SK-N-SH treated with all-trans-retinoic acid at 6 μM for 48 hours (cell line): ENCODE results near the gene GSC2.

Experiments used
- ATAC-seq: fragments of 200-7000 bp; cut with Tn5 transposase; 3 replicates; pipeline ENCODE4 v1.9.1; 2020; ENCODE audit warnings: mild to moderate bottlenecking, moderate library complexity
- ARNTL ChIP-seq: fragments of 450-650 bp; formaldehyde crosslinking; IDR thresholded peaks from 2 replicates; pipeline ENCODE4 v1.5.0; 2020; ENCODE audit warnings: low read depth, mild to moderate bottlenecking, moderate library complexity, borderline replicate concordance
- BACH2 ChIP-seq: fragments of 250-450 bp; sonication (Bioruptor Pico); IDR thresholded peaks from 2 replicates; pipeline ENCODE4 v1.9.0; 2021; ENCODE audit warnings: mild to moderate bottlenecking, borderline replicate concordance
- CREB5 ChIP-seq: fragments of 250-450 bp; sonication (Bioruptor Pico); IDR thresholded peaks from 2 replicates; pipeline ENCODE4 v1.5.1; 2020; ENCODE audit warnings: low read depth, mild to moderate bottlenecking, moderate library complexity
- CSDC2 ChIP-seq: fragments of 250-450 bp; sonication (Bioruptor Pico); IDR thresholded peaks from 2 replicates; pipeline ENCODE4 v1.5.0; 2020; ENCODE audit warnings: mild to moderate bottlenecking, moderate library complexity
- CSRNP3 ChIP-seq: fragments of 250-450 bp; sonication (Bioruptor Pico); IDR thresholded peaks from 2 replicates; pipeline ENCODE4 v1.5.1; 2021; ENCODE audit warnings: mild to moderate bottlenecking, moderate library complexity
- ESRRG ChIP-seq: fragments of 250-450 bp; sonication (Bioruptor Pico); IDR thresholded peaks from 2 replicates; pipeline ENCODE4 v1.6.1; 2021; ENCODE audit warnings: mild to moderate bottlenecking
- GLIS3 ChIP-seq: fragments of 250-450 bp; sonication (Bioruptor Pico); IDR thresholded peaks from 2 replicates; pipeline ENCODE4 v1.5.0; 2020; ENCODE audit warnings: mild to moderate bottlenecking, moderate library complexity
- ISL1 ChIP-seq: fragments of 250-450 bp; sonication (Bioruptor Pico); IDR thresholded peaks from 2 replicates; pipeline ENCODE4 v2.1.2; 2022; ENCODE audit warnings: mild to moderate bottlenecking, moderate library complexity
- PATZ1 ChIP-seq: fragments of 250-450 bp; sonication (Bioruptor Pico); IDR thresholded peaks from 2 replicates; pipeline ENCODE4 v1.8.0; 2020; ENCODE audit warnings: mild to moderate bottlenecking, moderate library complexity, borderline replicate concordance
- PPARA ChIP-seq: fragments of 250-450 bp; sonication (Bioruptor Pico); IDR thresholded peaks from 2 replicates; pipeline ENCODE4 v1.5.0; 2020; ENCODE audit warnings: mild to moderate bottlenecking, borderline replicate concordance
- RARB ChIP-seq: fragments of 250-450 bp; sonication (Bioruptor Pico); IDR thresholded peaks from 2 replicates; pipeline ENCODE4 v1.8.0; 2021; ENCODE audit warnings: mild to moderate bottlenecking, moderate library complexity
- SNAI2 ChIP-seq: fragments of 250-450 bp; sonication (Bioruptor Pico); IDR thresholded peaks from 2 replicates; pipeline ENCODE4 v1.5.0; 2020; ENCODE audit warnings: mild to moderate bottlenecking, moderate library complexity
- TCF4 ChIP-seq: fragments of 250-450 bp; sonication (Bioruptor Pico); IDR thresholded peaks from 2 replicates; pipeline ENCODE4 v1.8.0; 2021; ENCODE audit warnings: mild to moderate bottlenecking, moderate library complexity, borderline replicate concordance
- TOX ChIP-seq: fragments of 250-450 bp; sonication (Bioruptor Pico); IDR thresholded peaks from 2 replicates; pipeline ENCODE4 v1.8.0; 2021; ENCODE audit warnings: mild to moderate bottlenecking, moderate library complexity, borderline replicate concordance
- TSHZ2 ChIP-seq: fragments of 250-450 bp; sonication (Bioruptor Pico); IDR thresholded peaks from 2 replicates; pipeline ENCODE4 v1.5.0; 2020; ENCODE audit warnings: mild to moderate bottlenecking, moderate library complexity
- ZC3H10 ChIP-seq: fragments of 250-450 bp; sonication (Bioruptor Pico); IDR thresholded peaks from 2 replicates; pipeline ENCODE4 v1.5.1; 2021; ENCODE audit warnings: mild to moderate bottlenecking, moderate library complexity
- ZFP3 ChIP-seq: fragments of 250-450 bp; sonication (Bioruptor Pico); IDR thresholded peaks from 2 replicates; pipeline ENCODE4 v1.5.0; 2020; ENCODE audit warnings: mild to moderate bottlenecking, moderate library complexity
- ZFP30 ChIP-seq: fragments of 450-650 bp; formaldehyde crosslinking; IDR thresholded peaks from 2 replicates; pipeline ENCODE4 v1.5.0; 2022; ENCODE audit warnings: mild to moderate bottlenecking, moderate library complexity
- ZNF565 ChIP-seq: fragments of 450-650 bp; formaldehyde crosslinking; conservative IDR thresholded peaks from 2 replicates; pipeline ENCODE4 v1.5.0; 2020; ENCODE audit warnings: low read depth, mild to moderate bottlenecking, moderate library complexity
- ZNF70 ChIP-seq: fragments of 450-650 bp; formaldehyde crosslinking; IDR thresholded peaks from 2 replicates; pipeline ENCODE4 v1.5.0; 2020; ENCODE audit warnings: mild to moderate bottlenecking, moderate library complexity

Gene GSC2

GRCh38 chr22:19103880-19104821 is 45.9 kb downstream of the GSC2 start:
- peak; percentile 47 for ATAC-seq
- TF ChIP-seq ZFP3 (CRISPR knock-in tag): no peak
- TF ChIP-seq CREB5 (CRISPR knock-in tag): no peak
- TF ChIP-seq ZNF70: no peak
- TF ChIP-seq TCF4 (CRISPR knock-in tag): no peak
- TF ChIP-seq ZC3H10 (CRISPR knock-in tag): no peak
- TF ChIP-seq CSRNP3: no peak
- no peak for TF ChIP-seq TOX (CRISPR knock-in tag)
- TF ChIP-seq PATZ1 (CRISPR knock-in tag): no peak
- no peak for TF ChIP-seq ESRRG (CRISPR knock-in tag)
- no peak for TF ChIP-seq ARNTL (CRISPR knock-in tag)
- TF ChIP-seq ZFP30 (CRISPR knock-in tag): no peak
- TF ChIP-seq GLIS3 (CRISPR knock-in tag): no peak
- TF ChIP-seq TSHZ2: no peak
- TF ChIP-seq SNAI2 (CRISPR knock-in tag): no peak
- TF ChIP-seq BACH2: no peak
- TF ChIP-seq ZNF565 (CRISPR knock-in tag): no peak
- no peak for TF ChIP-seq RARB
- no peak for TF ChIP-seq PPARA (CRISPR knock-in tag)
- TF ChIP-seq, all 23 proteins: peak for 0

GRCh38 chr22:19098157-19098556 is 51.9 kb downstream of the GSC2 start:
- no peak for TF ChIP-seq GLIS3 (CRISPR knock-in tag)
- TF ChIP-seq ISL1 (CRISPR knock-in tag): no peak
- no peak for TF ChIP-seq PPARA (CRISPR knock-in tag)
- TF ChIP-seq ESRRG (CRISPR knock-in tag): no peak
- TF ChIP-seq TSHZ2: no peak
- TF ChIP-seq SNAI2 (CRISPR knock-in tag): no peak
- no peak for TF ChIP-seq ZNF565 (CRISPR knock-in tag)
- TF ChIP-seq TOX (CRISPR knock-in tag): no peak
- no peak for TF ChIP-seq CSDC2 (CRISPR knock-in tag)
- TF ChIP-seq ARNTL (CRISPR knock-in tag): no peak
- TF ChIP-seq CREB5 (CRISPR knock-in tag): no peak
- no peak for TF ChIP-seq ZNF70
- ATAC-seq: no peak
